ENCODE data around the gene OTUD6A.
"Not testable (repeated sequence)": the region's sequence is repeated elsewhere in the genome, so short reads cannot be mapped to it uniquely, and the experiment has no call there.

OTUD6A gene

DNA sequence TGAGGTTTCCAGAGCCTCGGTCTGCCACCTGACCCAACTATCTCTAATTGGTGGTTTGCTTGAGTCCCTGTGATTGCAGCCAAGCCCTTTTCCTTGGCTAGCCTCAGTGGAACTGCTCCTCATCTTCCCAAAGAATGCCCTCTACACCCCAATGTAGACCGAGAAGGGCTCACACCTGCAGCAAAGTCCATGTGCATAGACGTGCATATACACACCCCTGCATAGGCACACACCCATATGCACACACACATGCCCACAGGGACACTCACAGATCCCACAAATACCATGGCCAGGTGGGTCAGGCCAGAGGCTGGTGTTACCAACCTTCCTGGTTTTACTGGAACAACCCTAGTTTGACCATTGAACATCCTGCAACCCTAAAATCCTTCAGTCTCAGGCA lies 12.9 kb upstream of the OTUD6A start:
- DNase-seq: no peak

DNA sequence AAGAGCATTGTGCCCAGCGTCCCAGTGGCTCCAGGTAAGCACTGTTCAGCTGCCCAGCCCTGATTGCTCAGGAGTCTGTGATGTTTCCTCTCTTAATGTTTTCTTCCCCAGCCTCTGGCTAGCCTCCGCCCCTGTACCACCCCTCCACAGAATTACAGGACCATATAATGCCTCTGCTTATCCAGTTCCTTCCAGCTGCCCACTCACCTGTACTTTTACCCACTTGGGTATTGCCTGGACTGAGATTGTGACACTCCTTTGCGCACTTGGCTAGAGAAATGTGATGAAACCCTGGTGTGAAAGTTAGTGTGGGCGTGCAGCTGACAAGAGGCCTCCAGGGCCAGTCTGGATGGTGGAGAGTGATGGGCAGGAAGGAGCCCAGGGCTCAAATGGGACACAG lies 12.3 kb upstream of the OTUD6A start, which contains the start of gene AWAT2:
Gene AWAT2, minus strand, starts transcription at position 14 of the 400 bp plus-strand sequence. Its CDS starts 6 bp downstream, at position 8.
- no peak for DNase-seq

- peak; percentile 34 for DNase-seq
These were observed 9.2 kb upstream of the OTUD6A start for GRCh38 chrX:70052895-70053615.

DNA sequence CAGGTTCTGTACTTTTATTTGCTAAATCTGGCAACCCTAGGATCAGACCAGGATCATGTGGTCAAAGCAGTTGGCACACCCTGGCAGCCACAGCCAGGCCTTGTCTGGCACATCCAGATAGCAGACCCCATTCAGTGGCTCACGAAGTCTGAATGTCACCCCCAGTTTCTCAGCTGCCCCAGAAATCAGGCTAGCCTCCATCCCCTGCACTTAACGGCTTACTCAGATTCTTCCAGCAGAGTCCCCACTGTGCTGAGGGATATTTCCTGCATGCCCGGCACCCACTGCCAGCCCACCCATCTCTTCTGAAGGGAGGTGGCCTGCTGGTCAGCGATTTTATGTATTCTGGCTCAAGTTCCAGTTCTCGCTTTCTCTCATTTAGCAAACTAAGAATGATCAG lies 7.9 kb upstream of the OTUD6A start:
- peak; percentile 22 for DNase-seq

DNA sequence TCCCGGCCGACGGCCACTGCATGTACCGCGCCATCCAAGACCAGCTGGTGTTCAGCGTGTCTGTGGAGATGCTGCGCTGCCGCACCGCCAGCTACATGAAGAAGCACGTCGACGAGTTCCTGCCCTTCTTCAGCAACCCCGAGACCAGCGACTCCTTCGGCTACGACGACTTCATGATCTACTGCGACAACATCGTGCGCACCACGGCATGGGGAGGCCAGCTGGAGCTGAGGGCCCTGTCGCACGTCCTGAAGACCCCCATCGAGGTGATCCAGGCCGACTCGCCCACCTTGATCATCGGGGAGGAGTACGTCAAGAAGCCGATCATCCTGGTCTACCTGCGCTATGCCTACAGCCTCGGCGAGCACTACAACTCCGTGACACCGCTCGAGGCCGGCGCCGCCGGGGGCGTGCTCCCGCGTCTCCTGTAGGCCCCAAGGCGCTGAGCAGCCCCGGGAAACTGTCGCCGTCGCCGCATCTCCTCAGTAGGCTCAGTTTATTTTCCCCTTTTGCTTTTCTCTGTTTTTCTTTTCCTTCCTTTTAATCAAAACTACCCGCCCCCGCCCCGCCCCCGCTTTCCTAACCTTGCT lies 799 bp downstream of the OTUD6A start:
- DNase-seq: no peak

- DNase-seq: no peak
These were observed 4.4 kb downstream of the OTUD6A start for GRCh38 chrX:70066646-70067045.

DNA sequence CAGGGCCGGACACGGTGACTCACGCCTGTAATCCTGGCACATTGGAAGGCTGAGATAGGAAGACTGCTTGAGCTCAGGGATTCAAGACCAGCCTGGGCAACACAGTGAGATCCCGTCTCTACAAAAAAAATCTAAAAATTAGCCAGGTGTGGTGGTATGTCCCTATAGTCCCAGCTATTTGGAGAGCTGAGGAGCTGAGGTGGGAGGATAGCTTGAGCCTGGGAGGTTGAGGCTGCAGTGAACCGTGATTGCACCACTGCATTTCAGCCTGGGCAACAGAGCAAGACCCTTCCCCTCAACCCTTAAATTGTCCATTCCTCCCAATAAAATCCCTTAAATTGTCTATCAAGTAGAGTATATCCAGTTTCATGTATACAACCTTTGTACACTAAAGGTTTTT lies 17.0 kb downstream of the OTUD6A start:
- DNase-seq: no peak

DNA sequence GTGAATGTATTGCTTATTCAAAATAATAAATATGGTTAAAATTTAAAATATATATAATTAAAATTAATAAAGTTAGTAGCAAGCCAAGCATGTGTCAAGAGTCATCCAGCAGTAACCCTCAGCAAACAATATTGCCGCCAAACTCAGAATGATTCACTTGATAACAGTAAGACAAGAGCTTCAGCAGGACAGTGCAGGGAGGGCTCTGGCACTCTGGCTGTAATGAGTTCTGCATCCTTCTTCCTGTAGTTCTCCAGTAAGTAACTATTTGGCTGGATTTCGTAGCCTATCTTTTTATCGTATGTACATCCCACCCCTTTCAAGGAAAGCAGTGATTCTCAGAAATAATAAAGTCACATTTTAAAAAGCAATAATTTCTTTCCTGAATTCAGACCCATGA lies 17.6 kb downstream of the OTUD6A start:
- DNase-seq: no peak

DNA sequence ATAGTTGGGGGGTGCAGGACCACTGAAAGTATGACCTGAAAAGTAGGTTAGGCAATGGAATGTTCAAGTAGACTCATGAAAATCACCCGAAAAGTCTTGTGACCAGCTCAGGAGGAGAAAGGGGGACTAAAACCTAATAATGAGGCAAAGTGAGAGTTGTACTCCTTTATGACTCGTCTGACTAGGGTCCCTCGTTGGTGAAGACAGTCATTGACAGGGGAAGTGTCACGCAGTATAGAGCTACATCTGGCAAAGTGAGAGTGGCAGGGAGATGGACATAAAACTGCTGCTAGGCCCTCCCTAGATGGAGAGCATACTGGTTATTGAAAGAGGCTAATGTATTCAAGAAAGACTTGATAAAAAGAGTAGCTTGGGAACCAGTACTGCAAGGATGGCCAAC lies 20.5 kb downstream of the OTUD6A start:
- no peak for DNase-seq

- DNase-seq: no peak
These were observed 22.5 kb downstream of the OTUD6A start for GRCh38 chrX:70084592-70085240.

GRCh38 chrX:70087857-70088630 lies 25.8 kb downstream of the OTUD6A start:
- DNase-seq: no peak

DNA sequence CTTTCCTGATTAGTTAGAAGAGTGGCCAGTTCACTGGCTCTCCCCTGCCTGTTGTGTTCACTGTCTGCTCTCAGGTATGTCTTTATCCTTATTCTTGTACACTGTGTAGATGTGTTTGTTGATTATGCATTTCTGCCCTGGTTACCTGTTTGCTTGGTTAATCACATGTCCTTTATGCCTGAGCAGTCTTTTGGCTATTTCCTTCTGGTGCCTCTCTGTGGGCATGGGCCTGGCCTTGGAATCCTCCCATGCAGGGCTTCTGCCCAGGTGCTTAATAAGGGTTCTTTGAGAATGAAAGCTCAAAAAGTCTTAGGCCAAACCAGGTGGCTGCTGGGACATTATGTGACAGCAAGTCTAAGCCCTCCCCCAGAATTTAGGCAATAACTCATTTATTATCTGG lies 26.5 kb downstream of the OTUD6A start:
- no peak for DNase-seq

DNA sequence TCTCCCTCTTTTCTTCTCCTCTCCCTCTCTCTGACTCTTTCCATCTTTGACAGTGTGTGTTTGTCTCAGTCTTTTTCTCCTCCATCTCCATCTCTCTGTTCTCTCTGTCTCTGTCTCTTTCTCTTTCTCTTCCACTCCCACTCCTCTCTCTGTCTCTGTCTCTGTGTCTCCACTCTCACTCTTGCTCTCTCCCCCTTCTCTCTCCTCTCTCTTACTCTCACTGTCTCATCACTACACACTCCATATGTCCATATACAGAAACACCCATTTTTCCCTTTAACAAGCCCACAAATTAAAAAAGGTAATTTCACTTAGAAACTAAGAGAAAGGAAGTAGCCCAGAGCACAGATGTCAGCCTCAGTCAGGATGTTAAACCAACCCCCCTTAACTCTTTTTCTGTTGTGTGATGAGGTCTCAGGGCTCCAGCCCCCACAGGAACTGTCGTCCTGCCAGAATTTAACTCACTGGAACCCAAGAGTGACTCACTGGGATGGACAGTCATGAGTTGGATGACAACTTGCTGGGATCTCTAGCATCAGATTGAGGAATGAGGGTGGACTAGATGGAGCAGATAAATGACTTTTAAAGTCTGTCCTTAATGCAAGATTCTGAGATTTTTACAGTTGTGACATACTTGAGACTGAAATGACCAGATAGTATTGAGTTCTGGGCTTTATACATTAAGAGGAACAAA lies 27.5 kb downstream of the OTUD6A start:
- DNase-seq: no peak

- no peak for DNase-seq
These were observed 30.0 kb downstream of the OTUD6A start for GRCh38 chrX:70092247-70092646.

- no peak for DNase-seq
These were observed 33.8 kb downstream of the OTUD6A start for GRCh38 chrX:70096052-70096451.

DNA sequence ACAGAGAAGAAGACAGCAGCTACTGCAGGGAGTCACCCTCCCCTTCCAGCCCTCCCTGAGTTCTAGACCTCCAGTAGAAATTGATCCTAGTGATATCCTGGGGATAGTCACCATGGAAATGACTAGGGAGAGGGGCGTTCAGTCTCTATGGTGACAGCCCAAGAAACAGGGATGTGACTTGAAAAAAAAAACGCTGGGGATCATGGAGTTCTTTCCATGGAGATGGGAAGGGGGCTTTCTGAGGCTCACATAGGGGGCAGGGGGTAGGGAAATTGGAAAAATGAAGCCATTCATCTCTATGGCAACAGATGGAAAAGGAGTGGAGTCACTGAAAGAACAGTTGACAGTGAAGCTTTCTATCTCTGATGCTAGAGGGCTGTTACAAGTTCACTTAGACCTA lies 43.0 kb downstream of the OTUD6A start:
- no peak for DNase-seq

GRCh38 chrX:70111436-70112026 lies 49.3 kb downstream of the OTUD6A start:
- DNase-seq: not testable (repeated sequence)
